ENCODE results near the gene SKI. TPM values are rescaled to one million over a fixed set of nuclear protein-coding genes. Genes with fewer than 3 reads are reported as not detected.
"Not testable (repeated sequence)": the region's sequence is repeated elsewhere in the genome, so short reads cannot be mapped to it uniquely, and the experiment has no call there.

The SKI gene
- total and polyA plus RNA-seq, 2 experiments from 2014 or later, result 9.3 to 66.8 TPM

DNA sequence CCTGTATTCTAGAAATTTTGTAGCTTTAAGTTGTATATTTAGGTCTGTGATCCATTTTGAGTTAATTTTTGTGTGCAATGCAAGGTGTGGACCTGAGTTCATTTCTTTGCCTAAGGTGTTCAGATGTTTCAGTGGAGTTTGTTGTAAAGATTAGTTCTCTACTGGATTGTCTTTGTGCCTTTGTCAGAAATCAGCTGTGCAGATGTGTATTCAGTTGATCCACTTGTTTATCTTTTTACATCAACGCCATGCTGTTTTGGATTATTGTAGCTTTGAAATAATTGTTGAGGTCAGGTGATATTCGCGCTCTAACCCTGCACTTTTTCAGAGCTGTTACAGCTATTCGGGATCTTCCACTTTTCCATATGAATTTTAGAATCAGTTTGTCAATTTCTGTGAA lies 32.8 kb downstream of the SKI start (continued):
- TF ChIP-seq, protein P1, sequence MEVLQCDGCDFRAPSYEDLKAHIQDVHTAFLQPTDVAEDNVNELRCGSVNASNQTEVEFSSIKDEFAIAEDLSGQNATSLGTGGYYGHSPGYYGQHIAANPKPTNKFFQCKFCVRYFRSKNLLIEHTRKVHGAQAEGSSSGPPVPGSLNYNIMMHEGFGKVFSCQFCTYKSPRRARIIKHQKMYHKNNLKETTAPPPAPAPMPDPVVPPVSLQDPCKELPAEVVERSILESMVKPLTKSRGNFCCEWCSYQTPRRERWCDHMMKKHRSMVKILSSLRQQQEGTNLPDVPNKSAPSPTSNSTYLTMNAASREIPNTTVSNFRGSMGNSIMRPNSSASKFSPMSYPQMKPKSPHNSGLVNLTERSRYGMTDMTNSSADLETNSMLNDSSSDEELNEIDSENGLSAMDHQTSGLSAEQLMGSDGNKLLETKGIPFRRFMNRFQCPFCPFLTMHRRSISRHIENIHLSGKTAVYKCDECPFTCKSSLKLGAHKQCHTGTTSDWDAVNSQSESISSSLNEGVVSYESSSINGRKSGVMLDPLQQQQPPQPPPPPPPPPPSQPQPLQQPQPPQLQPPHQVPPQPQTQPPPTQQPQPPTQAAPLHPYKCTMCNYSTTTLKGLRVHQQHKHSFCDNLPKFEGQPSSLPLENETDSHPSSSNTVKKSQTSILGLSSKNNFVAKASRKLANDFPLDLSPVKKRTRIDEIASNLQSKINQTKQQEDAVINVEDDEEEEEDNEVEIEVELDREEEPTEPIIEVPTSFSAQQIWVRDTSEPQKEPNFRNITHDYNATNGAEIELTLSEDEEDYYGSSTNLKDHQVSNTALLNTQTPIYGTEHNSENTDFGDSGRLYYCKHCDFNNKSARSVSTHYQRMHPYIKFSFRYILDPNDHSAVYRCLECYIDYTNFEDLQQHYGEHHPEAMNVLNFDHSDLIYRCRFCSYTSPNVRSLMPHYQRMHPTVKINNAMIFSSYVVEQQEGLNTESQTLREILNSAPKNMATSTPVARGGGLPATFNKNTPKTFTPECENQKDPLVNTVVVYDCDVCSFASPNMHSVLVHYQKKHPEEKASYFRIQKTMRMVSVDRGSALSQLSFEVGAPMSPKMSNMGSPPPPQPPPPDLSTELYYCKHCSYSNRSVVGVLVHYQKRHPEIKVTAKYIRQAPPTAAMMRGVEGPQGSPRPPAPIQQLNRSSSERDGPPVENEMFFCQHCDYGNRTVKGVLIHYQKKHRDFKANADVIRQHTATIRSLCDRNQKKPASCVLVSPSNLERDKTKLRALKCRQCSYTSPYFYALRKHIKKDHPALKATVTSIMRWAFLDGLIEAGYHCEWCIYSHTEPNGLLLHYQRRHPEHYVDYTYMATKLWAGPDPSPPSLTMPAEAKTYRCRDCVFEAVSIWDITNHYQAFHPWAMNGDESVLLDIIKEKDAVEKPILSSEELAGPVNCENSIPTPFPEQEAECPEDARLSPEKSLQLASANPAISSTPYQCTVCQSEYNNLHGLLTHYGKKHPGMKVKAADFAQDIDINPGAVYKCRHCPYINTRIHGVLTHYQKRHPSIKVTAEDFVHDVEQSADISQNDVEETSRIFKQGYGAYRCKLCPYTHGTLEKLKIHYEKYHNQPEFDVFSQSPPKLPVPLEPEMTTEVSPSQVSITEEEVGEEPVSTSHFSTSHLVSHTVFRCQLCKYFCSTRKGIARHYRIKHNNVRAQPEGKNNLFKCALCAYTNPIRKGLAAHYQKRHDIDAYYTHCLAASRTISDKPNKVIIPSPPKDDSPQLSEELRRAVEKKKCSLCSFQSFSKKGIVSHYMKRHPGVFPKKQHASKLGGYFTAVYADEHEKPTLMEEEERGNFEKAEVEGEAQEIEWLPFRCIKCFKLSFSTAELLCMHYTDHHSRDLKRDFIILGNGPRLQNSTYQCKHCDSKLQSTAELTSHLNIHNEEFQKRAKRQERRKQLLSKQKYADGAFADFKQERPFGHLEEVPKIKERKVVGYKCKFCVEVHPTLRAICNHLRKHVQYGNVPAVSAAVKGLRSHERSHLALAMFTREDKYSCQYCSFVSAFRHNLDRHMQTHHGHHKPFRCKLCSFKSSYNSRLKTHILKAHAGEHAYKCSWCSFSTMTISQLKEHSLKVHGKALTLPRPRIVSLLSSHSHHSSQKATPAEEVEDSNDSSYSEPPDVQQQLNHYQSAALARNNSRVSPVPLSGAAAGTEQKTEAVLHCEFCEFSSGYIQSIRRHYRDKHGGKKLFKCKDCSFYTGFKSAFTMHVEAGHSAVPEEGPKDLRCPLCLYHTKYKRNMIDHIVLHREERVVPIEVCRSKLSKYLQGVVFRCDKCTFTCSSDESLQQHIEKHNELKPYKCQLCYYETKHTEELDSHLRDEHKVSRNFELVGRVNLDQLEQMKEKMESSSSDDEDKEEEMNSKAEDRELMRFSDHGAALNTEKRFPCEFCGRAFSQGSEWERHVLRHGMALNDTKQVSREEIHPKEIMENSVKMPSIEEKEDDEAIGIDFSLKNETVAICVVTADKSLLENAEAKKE (CRISPR knock-in tag; IDR thresholded peaks at IDR 0.05), result no peak
- TF ChIP-seq STAT1 (IDR thresholded peaks at IDR 0.05; ENCODE audit: unreplicated experiment) (no peak), NANOG (IDR thresholded peaks at IDR 0.05; ENCODE audit: borderline replicate concordance) (no peak), POLR2AphosphoS5 (IDR thresholded peaks at IDR 0.05; ENCODE audit: low read depth) (no peak), EZH2phosphoT487 (IDR thresholded peaks at IDR 0.05; ENCODE audit: unreplicated experiment) (no peak)

- H3K4me3 ChIP-seq; H2AFZ ChIP-seq; H3K27ac ChIP-seq (ENCODE audit: low read depth); H3K36me3 Mint-ChIP-seq (ENCODE audit: low read depth); DNase-seq (ENCODE audit: low spot score); H3K9me2 ChIP-seq (ENCODE audit: insufficient read depth); H3K27me3 ChIP-seq (ENCODE audit: insufficient read depth); H3F3A ChIP-seq (replicated peaks; ENCODE audit: low read depth); ATAC-seq; H3K27ac Mint-ChIP-seq; H3K36me3 ChIP-seq (ENCODE audit: insufficient read depth); H3K4me3 Mint-ChIP-seq; H3K9me3 Mint-ChIP-seq; H3K4me2 ChIP-seq: not testable (repeated sequence)
- Histone ChIP-seq H4K20me1 (replicated peaks; ENCODE audit: insufficient read depth) (peaks cover 73% of the 10 kb centered on the region), H3K79me2 (replicated peaks; ENCODE audit: insufficient read depth) (peaks cover 98% of the 10 kb centered on the region), H3K4me1 (ENCODE audit: insufficient read depth) (peaks cover 28% of the 10 kb centered on the region)
- H3K4me1 Mint-ChIP-seq, result peaks cover 44% of the 10 kb centered on the region
- peaks cover 11% of the 10 kb centered on the region for H3K27me3 Mint-ChIP-seq (ENCODE audit: insufficient read depth, low read depth, poor library complexity)
These were observed 33.6 kb downstream of the SKI start for GRCh38 chr1:2261476-2262395.

All from GM23338 (cell line).